Inflammatory macrophage treated with lipopolysaccharide for 1 hour (primary cell): ENCODE measurements around the gene NHLRC2.
"Not testable (repeated sequence)": the region's sequence is repeated elsewhere in the genome, so short reads cannot be mapped to it uniquely, and the experiment has no call there.

Experiments
- DNase-seq, 2 donors: peaks; one replicate each; pipeline ENCODE4 v3.0.0-alpha.2; 2020 to 2022

The NHLRC2 gene

DNA sequence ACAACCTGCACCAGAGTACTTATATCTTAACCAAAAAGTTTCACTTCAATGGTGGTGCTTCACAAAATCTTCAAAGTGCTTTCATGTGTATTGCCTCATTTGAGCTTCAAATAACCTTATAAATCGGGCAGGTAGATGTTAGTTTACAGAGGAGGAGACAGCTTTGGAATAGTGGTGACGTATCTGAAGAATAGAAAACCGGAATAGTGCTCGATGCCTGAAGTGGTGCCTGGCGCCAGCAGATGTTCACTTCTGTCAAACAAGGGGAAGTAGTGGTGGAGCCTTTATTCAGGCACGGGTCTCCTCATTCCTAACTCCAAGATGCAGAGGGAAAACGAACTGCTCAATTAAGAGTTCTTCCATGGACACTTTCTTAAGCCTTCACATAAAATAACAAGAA, 58.1 kb downstream of the NHLRC2 start:
- DNase-seq: no peak

DNA sequence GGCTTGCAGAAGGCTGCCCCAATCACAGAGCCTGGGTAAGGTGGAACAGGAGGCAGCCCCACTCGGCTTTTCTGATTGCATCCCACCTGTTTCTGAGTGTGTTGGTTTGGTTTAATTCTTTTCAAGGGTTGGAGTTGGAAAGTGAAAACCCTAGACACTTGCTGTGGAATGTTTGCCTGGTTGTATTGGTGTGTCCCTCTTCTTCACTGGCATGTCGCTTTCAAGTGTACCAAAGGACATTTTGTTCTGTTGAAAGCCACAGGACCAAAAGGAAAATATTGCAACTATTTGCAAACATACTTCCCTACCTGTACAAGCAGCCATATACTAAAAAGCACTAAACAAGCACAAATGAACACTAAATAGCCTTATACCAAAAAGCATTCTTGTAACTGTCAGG, 60.5 kb downstream of the NHLRC2 start:
- no peak for DNase-seq

DNA sequence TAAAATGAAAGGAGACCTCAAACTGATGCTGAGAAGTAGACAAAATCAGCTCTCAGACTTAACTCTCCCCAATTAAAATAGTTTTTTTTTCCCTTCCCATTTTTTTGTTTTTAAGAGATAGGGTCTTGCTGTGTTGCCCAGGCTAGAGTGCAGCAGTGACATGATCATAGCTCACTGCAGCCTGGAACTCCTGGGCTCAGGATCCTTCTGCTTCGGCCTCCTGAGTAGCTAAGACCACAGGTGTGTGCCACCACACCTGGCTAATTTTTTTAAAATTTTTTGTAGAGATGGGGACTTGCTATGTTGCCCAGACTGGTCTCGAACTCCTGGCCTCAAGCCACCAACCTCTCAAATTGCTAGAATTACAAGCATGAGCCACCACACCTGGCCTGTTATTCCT, 61.1 kb downstream of the NHLRC2 start:
- no peak for DNase-seq

DNA sequence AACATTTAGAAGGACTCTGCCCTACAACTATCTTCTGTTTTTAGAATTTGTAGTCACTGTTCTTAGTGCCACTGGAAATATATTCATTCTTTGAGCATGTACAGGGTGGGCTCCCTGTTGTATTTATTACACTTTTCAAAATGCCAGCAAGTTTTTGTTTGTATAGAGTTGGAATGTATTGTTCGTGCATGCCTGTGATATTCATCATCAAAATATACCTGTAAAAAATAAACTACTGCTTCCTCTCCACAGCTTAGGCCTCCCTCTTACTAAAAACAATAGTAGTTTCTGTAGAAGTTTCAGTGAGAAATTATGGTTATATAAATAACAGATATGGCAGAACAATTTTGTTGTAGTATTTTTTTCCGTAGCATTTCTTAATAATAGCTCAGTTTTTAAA, 61.6 kb downstream of the NHLRC2 start:
- no peak for DNase-seq

DNA sequence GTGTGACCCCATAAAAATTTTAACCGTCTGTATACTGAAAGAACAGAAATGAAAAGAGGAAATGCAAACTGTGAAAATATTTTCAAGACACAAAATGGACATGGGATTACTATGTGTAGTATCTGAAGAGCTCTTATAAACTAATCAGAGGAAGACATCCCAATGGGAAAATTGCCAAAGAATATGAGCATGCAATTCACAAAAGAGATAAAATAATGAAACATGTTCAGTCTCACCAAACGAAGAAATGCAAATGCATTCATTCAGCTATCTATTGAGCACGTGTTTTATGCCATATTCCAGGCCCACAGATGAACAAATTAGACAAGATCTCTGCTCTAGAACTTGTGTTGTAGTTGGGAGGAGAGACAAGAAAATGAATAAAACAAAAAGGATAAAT, 63.2 kb downstream of the NHLRC2 start:
- DNase-seq: no peak

DNA sequence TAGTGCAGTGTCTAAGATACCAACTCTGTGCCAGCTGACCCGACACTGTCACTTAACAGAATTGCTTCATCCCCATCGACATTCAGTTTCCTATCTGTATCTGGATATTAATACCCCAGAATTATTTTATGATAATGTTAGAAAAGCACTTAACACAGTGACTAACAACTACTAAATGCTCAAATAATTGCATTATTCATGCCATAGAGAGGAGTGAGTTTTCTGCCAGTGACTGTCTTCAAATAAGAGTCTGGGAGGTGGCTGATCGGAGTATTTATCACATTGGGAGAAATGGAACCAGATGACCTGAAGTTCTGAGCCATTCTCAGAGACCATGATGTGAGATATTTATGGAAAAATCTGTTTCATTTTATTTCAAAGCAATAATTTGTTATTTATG, 65.7 kb downstream of the NHLRC2 start:
- DNase-seq: no peak

DNA sequence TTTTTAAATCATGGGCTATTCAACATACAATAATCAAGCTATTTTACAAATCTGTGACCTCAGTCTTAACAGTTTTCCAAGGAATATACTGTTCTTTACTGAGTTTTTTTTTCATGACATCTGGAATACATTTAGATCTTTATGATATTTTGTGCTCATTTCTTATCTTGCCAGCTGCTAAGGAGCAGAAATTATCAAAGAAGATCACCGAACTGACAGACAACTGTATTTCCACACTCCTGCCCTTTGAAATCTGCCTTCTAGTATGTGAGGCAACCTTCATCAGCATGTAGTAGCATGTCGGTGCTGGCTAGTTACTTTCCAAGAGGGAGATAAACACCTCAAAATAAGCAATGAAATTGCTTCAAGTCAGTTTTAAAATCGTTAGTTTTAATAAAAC, 66.4 kb downstream of the NHLRC2 start:
- no peak for DNase-seq

DNA sequence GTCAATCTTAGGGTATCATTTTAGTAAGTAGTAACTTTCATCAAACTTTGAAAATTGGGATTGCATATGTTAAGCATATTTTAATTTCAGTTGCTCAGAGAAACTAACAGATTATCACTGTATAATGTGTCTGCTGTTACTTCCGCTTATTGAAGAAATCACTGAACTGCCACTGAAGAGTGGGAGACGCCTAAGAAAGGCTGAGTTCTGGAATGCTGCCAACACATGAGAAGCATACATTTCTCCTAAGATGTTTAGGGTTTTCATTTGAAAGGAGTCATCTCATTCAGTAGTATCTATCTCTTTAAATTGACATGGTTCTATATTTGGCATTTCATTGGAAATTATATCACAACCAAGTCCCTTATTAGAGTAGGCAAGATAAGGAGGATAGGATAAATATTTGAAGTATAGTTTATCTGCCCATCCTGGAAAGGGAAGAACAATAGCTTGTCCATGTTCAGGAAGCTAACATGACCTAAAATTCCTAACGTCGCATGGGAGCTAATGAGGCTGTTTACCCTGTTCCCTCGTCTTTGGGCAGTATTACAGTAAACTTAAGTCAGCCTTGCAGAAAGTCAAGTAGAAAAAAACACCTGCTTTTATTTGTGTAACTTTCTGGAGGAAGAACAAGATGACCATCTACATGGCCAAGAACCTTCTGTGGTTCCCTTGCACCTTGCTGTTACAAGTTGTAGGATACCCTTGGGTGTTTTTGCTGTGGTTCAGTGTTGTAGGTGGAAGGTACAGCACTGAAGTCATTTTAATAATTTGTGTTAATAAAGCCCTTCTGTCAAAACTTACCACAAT, 67.3 kb downstream of the NHLRC2 start:
- peak; percentile 22 to 31 for DNase-seq

DNA sequence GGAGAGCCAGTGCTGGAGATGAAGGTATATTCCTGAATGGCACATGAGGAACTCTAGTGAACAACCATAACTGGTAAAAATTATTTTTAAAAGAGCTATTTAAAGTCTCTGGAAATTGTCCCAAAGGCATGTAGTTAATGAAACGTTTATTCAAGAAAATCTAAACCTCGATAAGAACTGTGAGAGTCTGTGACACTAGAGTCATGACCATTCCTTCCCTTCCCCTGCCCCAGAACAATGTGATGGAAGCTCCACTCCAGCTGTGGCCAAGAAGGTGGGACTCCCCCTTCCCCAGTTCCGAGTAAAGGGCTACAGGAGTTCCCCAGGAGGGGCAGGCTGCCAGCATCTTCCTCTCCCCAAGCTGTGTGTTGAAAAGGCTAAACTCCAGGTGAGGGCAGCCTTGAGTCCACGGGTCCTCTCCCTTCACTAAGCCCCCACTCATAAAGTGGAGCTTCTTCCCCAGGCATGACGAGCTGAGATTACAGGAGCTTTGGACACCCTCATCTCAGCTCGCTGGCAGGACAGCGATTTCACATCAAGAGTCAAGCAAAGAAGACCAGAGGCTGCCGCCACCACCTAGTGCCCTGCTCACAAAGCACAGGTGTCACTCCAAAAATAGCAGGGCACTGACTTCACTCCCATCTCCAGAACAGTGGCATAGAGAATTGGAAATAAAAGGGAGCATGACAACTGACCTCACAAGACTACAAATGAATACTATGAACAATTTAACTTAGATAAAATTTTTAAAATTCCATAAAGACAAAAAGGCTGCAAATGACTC, 68.5 kb downstream of the NHLRC2 start:
- DNase-seq: no peak

DNA sequence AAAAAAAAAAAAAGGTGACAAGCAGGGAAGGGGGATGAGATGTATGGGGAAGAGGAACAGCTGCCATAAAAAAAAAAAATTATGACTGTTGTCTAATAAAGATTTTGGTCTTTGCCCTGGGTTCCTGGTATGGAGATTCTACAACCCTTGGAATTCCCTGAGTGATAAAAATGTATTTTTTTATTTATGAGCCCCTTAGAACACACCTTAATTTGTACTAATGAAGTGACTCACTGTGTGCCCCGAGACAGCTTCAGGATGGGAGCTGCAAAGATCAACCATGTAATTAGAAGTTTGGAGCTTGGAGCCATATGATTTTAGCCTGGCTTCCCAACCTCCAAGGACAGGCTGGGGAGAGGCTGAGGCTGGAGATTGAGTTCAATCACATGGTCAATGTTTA, 69.7 kb downstream of the NHLRC2 start:
- DNase-seq: no peak

DNA sequence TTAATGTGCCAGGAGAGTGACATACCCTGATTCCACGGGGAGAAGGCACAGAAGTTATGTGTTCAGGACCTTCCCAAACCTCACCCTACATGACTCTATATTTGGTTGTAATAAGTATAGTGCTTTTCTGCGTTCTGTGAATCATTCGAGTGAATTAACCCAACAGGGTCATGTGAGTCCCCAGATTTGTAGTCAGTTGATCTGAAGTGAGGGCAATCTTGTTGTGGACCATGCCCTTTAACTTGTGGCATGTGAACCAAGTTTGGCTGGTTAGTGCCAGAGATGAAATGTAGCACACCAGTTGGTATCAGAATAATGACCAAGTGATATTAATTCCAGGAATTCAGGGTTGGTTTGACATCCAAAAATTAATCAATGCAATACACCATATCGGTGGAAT, 70.2 kb downstream of the NHLRC2 start:
- no peak for DNase-seq

DNA sequence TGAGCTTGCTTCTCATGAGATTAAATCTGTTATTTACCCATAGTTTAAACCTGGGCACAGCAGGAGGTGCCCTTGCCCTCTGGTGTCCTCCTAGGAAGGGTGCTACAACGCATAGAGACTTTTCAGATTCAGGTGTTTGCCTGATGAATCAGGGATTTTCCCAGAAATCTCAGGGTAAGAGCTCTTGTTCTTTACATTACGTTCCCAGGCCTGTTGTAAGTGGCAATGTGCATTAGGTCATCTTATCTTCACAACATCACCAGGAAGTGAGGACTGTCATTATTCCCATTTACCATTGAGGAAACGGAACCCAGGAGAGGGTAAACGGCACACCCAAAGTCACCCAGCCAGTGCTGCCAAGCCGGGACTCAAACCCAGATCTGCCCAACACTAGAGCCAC, 73.0 kb downstream of the NHLRC2 start:
- DNase-seq: no peak

DNA sequence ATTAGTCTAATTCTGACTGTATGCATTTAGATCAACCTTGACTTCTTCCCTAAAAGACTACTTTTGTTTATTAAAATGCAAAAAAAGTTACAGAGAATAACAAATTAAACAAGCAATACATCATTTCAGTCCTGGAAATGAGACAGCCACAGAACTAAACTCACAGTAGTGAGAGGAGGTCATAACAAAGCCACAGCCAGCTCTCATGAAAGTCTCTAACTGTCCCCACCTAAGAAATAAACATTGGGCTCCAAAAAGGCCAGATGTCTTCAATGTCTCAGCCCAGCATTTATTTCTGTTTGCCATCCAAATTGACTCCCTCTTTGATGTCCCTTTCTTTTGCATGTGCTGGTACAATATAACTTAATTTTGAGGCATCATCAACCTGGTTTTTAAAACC, 74.4 kb downstream of the NHLRC2 start:
- no peak for DNase-seq

DNA sequence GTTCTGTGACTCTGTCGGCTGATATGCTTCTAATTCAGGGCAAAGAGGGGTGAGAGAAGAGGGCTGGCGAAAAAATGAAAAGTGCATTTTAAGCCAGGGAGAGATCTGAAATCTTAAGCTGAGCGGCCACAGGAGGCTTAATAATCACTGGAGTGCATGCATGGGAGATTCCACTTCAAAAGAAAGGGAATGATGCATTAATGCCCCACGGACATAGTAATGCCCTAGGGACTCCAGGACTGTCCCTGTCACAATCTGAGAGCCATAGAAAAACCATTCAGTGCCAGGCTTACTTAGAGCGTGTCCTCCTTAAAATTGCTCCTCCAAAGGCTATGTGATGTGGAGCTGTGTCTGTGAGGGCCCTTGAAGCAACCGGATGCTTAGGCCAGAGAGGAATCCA, 75.1 kb downstream of the NHLRC2 start:
- no peak for DNase-seq

DNA sequence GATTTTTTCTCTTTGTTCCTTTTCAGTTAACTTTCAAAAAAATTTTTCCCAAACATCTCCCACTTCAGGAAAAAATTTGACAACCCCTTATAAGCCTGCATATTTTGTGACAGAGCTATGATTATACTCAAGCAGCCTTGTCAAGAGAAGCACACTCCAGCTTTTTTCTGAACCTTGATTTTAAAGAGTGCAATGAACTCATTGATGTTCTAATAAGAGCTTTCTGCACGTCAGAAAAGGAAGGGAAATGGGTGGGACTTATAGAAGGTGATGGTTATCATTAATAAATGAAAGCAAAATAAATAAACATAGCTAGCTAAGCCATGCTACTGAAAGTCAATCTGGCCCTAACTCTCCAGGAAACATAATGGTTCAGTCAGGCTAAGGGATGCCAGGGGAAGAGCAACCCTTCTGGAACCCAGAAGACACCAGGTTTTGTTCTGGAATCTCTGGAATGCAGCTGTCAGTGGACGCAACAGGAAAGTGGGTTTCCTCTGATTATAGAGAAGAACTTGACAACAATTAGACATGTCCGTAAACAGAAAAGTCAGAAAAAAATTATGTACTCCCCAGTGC, 76.1 kb downstream of the NHLRC2 start:
- DNase-seq: no peak

DNA sequence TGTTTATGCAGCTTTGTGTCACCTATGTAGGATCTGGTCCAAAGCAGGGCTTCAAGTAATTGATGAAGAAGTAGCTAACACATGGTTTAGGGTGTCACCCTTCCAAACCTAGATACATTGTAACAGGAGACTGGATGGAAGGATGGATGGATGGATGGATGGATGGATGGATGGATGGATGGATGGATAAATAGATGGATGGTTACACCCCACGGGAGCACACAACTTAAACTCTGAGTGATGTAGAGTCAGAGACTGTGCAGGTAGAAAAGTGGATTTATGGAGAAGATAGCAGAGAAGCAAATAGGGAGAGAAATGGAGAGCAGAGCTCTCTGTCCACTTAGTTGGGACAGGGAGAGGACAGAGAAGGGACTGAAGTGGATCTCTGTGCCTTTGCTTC, 78.4 kb downstream of the NHLRC2 start:
- no peak for DNase-seq

DNA sequence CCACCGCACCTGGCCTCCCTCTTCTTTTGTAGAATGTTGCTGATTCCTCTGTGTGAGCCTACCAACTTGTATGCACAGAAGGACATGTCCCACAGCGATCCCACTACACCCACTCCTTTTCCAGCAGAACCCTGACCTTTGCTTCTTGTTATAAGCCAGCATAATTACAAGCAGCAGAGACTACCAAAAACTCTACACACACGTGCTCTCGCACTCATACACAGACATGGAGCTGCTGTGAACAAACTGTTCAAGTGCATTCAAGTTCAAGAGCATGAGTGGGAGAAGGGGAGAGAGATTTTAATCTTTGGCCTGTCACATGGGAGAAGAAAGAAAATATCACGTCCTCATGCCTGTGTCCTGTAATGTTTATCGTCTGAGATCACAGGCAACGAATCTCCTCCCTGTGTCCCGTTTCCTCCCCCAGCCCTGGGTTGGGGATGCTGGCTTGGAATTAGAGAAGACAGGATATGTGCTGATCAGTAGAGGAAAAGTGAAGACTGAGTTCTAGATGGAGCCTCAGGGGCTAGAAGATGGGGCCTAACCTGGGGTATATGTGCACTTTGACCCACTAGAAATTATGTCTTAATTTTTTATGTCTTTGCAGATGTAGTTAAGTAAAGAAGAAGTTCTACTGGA, 79.6 kb downstream of the NHLRC2 start:
- no peak for DNase-seq

DNA sequence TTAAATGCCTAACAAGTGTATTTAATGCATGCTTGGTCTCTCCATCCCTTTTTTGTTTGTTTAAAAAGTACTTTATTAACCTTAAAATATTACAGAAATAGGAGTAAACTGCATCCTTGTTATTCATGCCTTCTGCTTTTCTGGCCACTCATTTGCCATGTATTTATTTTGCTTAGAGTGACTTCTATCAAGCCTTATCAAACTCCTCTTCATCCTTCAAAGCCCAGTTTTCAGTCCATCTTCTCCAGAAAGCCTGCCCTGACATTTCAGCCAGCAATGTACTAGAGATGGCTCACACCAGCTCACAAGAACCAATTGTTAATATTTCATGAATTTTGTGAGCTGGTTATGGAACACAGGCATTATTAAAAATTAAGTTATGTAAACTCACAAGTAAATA, 82.8 kb downstream of the NHLRC2 start:
- no peak for DNase-seq

DNA sequence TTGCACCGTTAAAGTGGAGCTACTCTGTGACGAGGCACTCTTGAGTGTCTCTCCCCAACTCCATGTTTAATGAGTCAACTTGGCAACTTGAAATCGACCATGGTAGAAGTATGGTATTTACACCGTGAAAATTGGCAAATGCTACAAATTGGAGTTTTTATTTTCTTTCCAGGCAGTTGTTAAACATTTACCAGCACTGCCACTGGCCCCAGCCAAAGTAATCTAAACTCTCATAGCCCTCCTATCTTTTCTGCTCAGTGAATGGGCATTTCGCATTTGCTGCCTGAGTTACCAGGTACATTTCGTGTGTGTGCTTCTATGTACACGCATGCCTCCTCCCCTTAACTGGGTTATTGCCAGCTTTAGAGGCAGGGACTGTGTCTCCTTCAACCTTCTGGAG, 83.3 kb downstream of the NHLRC2 start:
- no peak for DNase-seq

DNA sequence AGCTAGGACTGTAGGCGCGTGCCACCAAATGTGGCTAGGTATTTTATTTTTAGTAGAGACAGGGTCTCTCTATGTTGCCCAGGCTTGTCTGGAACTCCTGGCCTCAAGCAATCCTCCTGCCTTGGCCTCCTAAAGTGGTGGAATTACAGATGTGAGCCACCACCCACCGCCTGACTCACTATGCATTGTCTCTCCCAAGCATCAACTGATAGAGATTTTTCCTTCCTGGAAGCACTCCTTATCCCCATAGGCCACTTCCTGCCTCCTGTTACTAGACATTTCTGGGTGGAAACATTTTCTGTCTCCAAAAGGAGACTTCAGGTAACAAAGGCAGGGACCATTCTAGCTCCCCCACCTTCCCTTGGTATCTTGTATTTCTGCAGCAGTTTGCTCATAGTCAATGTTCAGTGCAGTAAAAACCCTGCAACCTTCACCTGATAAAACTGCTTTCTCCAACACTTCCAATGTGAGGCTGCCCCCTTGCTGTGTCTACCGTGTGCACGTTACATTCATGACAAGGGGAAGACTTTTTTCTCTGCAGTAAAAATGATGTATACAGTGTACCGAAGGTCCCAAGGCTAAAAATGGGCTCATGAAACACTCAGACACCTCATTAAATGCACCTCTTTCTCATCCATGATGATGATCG, 84.9 kb downstream of the NHLRC2 start:
- no peak for DNase-seq

DNA sequence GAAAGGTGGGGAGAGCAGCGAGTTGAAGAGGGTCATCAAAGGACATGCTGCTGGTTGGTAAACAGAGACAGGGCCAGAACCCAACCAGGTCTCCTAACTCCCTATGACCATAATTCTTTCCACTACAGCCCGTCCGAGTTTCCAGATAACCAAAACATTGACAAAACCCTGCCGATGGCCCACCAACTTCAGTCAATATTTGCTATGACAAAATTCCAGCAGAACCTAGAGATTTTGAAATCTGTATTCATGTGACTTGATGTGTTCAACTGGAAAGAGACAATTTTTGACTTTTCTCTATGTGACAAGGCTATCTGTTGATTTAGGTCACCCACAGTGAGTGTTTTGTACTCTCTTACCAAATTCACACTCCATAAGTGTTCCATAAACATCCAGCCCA, 86.7 kb downstream of the NHLRC2 start:
- DNase-seq: no peak

DNA sequence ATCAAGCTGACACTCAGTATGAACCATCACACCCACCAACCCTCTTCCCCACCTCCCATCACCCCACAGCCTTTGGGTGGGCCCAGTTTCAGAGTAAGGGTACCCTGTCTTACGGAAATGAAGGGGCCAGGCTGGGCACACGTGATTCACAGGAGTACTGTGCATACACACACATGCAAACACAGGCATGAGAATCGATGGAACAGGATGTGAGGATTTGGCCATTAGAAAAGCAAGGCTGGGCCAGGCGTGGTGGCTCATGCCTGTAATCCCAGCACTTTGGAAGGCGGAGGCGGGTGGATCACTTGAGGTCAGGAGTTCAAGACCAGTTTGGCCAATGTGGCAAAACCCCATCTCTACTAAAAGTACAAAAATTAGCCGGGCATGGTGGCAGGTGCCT, 88.7 kb downstream of the NHLRC2 start:
- DNase-seq: not testable (repeated sequence)

DNA sequence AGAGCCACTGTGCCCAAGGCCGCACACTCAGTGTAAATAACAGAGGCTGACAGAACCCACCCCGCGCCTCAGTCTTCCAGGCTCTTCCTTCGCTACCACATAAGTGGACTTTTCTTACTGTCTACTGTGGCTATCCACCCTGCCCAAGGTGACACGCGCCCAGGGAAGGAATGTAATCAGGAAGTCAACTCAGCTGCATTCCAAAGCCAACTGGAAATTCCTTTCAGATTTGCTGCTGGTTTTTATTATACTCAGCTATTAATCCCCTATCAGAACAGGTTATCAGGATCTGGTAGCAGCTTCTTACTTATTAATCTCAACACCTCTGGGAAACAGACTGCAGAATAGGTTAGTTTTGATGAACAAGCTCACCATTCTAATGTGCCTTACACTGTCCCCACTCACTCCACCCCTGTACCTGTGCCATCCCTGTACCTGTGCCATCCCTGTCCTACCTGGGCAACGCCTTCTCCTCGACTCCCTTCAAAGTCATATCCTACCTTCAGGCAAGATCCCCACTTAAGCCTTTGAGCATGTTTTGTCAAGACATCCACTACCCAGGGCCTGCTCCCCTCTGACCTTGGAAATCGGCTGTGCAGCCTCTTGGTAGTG, 90.7 kb downstream of the NHLRC2 start:
- no peak for DNase-seq
